Neural progenitor cell (in vitro differentiated cells): ENCODE data around the gene DHCR24. TPM values are rescaled to one million over a fixed set of nuclear protein-coding genes. Genes with fewer than 3 reads are reported as not detected.

Source experiments
- DNase-seq: peaks from one replicate; pipeline ENCODE4 v3.0.0-alpha.2; 2016; ENCODE audit warnings: low spot score
- H2AFZ ChIP-seq: fragments of 200-600 bp; sonication (generic); replicated peaks from 2 replicates; pipeline ENCODE4 v1.6.1; 2016; ENCODE audit warnings: antibody characterized with exemption
- H3F3A ChIP-seq: fragments of 200-600 bp; sonication (generic); 2 replicates; pipeline ENCODE4 v1.6.1; 2016; ENCODE audit warnings: antibody characterized with exemption, low read depth
- H3K27ac ChIP-seq: fragments of 200-600 bp; sonication (generic); 2 replicates; pipeline ENCODE4 v1.5.1; 2016; ENCODE audit warnings: mild to moderate bottlenecking
- H3K27me3 ChIP-seq: fragments of 200-600 bp; sonication (generic); 2 replicates; pipeline ENCODE4 v1.6.1; 2016; ENCODE audit warnings: mild to moderate bottlenecking, moderate library complexity
- H3K36me3 ChIP-seq: fragments of 200-600 bp; sonication (generic); 2 replicates; pipeline ENCODE4 v1.5.1; 2016
- H3K4me1 ChIP-seq: fragments of 200-600 bp; sonication (generic); 2 replicates; pipeline ENCODE4 v1.6.1; 2016; ENCODE audit warnings: mixed run types
- H3K4me2 ChIP-seq: fragments of 200-600 bp; sonication (generic); 2 replicates; pipeline ENCODE4 v1.6.1; 2016
- H3K4me3 ChIP-seq: fragments of 200-600 bp; sonication (generic); 2 replicates; pipeline ENCODE4 v1.5.1; 2016
- H3K79me2 ChIP-seq: fragments of 200-600 bp; sonication (generic); 2 replicates; pipeline ENCODE4 v1.6.1; 2016; ENCODE audit warnings: low read depth
- H3K9ac ChIP-seq: fragments of 200-600 bp; sonication (generic); 2 replicates; pipeline ENCODE4 v1.6.1; 2016
- H3K9me3 ChIP-seq: fragments of 200-600 bp; sonication (generic); 2 replicates; pipeline ENCODE4 v1.5.1; 2016; ENCODE audit warnings: low read depth
- H4K20me1 ChIP-seq: fragments of 200-600 bp; sonication (generic); 2 replicates; pipeline ENCODE4 v1.6.1; 2016; ENCODE audit warnings: low read depth
- H3K27ac Mint-ChIP-seq: 3 replicates; pipeline ENCODE4 v1.8.0; 2021; ENCODE audit warnings: mixed read lengths
- H3K27me3 Mint-ChIP-seq: 2 replicates; pipeline ENCODE4 v1.8.0; 2022; ENCODE audit warnings: low read depth, mild to moderate bottlenecking, inconsistent platforms, moderate library complexity, mixed read lengths; ENCODE audit not compliant: insufficient read depth
- H3K36me3 Mint-ChIP-seq: 3 replicates; pipeline ENCODE4 v1.8.0; 2021; ENCODE audit warnings: mixed read lengths
- H3K4me1 Mint-ChIP-seq: 3 replicates; pipeline ENCODE4 v1.8.0; 2021; ENCODE audit warnings: mixed read lengths
- H3K4me3 Mint-ChIP-seq: 3 replicates; pipeline ENCODE4 v1.8.0; 2021; ENCODE audit warnings: mild to moderate bottlenecking, moderate library complexity, mixed read lengths
- H3K9me3 Mint-ChIP-seq: 3 replicates; pipeline ENCODE4 v1.8.0; 2020; ENCODE audit warnings: mixed read lengths
- CTCF ChIP-seq: fragments of 200-600 bp; sonication (generic); IDR thresholded peaks from 2 replicates; pipeline ENCODE4 v1.5.1; 2017; ENCODE audit warnings: antibody characterized with exemption, mild to moderate bottlenecking
- EZH2 ChIP-seq: fragments of 200-600 bp; sonication (generic); IDR thresholded peaks from 2 replicates; pipeline ENCODE4 v1.6.1; 2017; ENCODE audit warnings: antibody characterized with exemption, mild to moderate bottlenecking, moderate library complexity
- EZH2phosphoT487 ChIP-seq: fragments of 200-600 bp; sonication (generic); IDR thresholded peaks from 2 replicates; pipeline ENCODE4 v1.6.1; 2017; ENCODE audit warnings: antibody characterized with exemption
- total RNA-seq: library from RNA; depleted of rRNA; stranded (reverse); fragments of >200 nt; gene quantifications from 2 replicates; pipeline ENCODE4 v1.2.3, GENCODE V29; 2015; ENCODE audit warnings: low replicate concordance

Gene DHCR24
- total RNA-seq, 1 donor from 2014 or later: 94.5 TPM

GRCh38 chr1:54833121-54833520 lies 53.9 kb downstream of the DHCR24 start:
- Histone ChIP-seq H3K4me3 (no peak overlapping the region), H4K20me1 (no peaks in the 10 kb centered on the region), H2AFZ (no peak overlapping the region), H3K9ac (no peak overlapping the region), H3F3A (no peaks in the 10 kb centered on the region), H3K9me3 (no peaks in the 10 kb centered on the region), H3K36me3 (no peaks in the 10 kb centered on the region), H3K27me3 (no peaks in the 10 kb centered on the region), H3K79me2 (no peaks in the 10 kb centered on the region), H3K4me1 (no peaks in the 10 kb centered on the region), H3K4me2 (no peak overlapping the region), H3K27ac (no peak overlapping the region)
- Mint-ChIP-seq H3K36me3 (peaks cover 1% of the 10 kb centered on the region), H3K4me3 (no peak overlapping the region), H3K4me1 (no peaks in the 10 kb centered on the region), H3K9me3 (peaks cover 10% of the 10 kb centered on the region), H3K27ac (no peak overlapping the region), H3K27me3 (peaks cover 10% of the 10 kb centered on the region)
- no peak for DNase-seq
- no peak for TF ChIP-seq EZH2
- TF ChIP-seq EZH2phosphoT487: no peak
- no peak for TF ChIP-seq CTCF

- TF ChIP-seq CTCF: no peak
- no peak for TF ChIP-seq EZH2
- TF ChIP-seq EZH2phosphoT487: no peak
- DNase-seq: no peak
- Histone ChIP-seq H3K9ac (no peak overlapping the region), H3K4me2 (no peak overlapping the region), H3K36me3 (no peaks in the 10 kb centered on the region), H3K27me3 (no peaks in the 10 kb centered on the region), H3K4me1 (no peaks in the 10 kb centered on the region), H3K4me3 (no peak overlapping the region), H3K79me2 (no peaks in the 10 kb centered on the region), H4K20me1 (no peaks in the 10 kb centered on the region), H3K9me3 (no peaks in the 10 kb centered on the region), H2AFZ (no peak overlapping the region), H3K27ac (no peak overlapping the region), H3F3A (no peaks in the 10 kb centered on the region)
- Mint-ChIP-seq H3K4me3 (no peak overlapping the region), H3K4me1 (no peaks in the 10 kb centered on the region), H3K27ac (no peak overlapping the region), H3K27me3 (peaks cover 5% of the 10 kb centered on the region), H3K36me3 (no peaks in the 10 kb centered on the region), H3K9me3 (peaks cover 36% of the 10 kb centered on the region)
Observed at GRCh38 chr1:54826226-54826816, 60.7 kb downstream of the DHCR24 start.

- no peaks in the 10 kb centered on the region for H3K79me2 ChIP-seq
- no peak overlapping the region for H3K27ac Mint-ChIP-seq
- no peaks in the 10 kb centered on the region for H3K4me1 Mint-ChIP-seq
- H2AFZ ChIP-seq: no peak overlapping the region
- H3F3A ChIP-seq: no peaks in the 10 kb centered on the region
- peaks cover 8% of the 10 kb centered on the region for H3K27me3 Mint-ChIP-seq
- H3K9me3 Mint-ChIP-seq: peaks cover 33% of the 10 kb centered on the region
- no peaks in the 10 kb centered on the region for H3K36me3 ChIP-seq
- peaks cover 2% of the 10 kb centered on the region for H3K36me3 Mint-ChIP-seq
- no peak overlapping the region for H3K4me3 Mint-ChIP-seq
- H3K4me3 ChIP-seq: no peak overlapping the region
- H3K27ac ChIP-seq: no peak overlapping the region
- TF ChIP-seq CTCF: no peak
- TF ChIP-seq EZH2: no peak
- no peak for TF ChIP-seq EZH2phosphoT487
- H3K9me3 ChIP-seq: no peaks in the 10 kb centered on the region
- H3K27me3 ChIP-seq: no peaks in the 10 kb centered on the region
- H3K4me1 ChIP-seq: no peaks in the 10 kb centered on the region
- no peak overlapping the region for H3K4me2 ChIP-seq
- H4K20me1 ChIP-seq: no peaks in the 10 kb centered on the region
- no peak overlapping the region for H3K9ac ChIP-seq
- DNase-seq: no peak
Observed at GRCh38 chr1:54825696-54826095, 61.3 kb downstream of the DHCR24 start.
